Ovary (tissue), 9 donors: ENCODE data around the gene CCDC40. TPM values are rescaled to one million over a fixed set of nuclear protein-coding genes. Genes with fewer than 3 reads are reported as not detected.

Source experiments
- DNase-seq, 5 donors: peaks; one replicate each; pipeline ENCODE4 v3.0.0-alpha.2; 2019 to 2020
- H3K27ac ChIP-seq, 2 donors: fragments of 200-600 bp; one replicate each; pipeline versions ENCODE4 v1.5.1 to v1.8.0; 2019 to 2022
- H3K27me3 ChIP-seq: fragments of 200-600 bp; one replicate; pipeline ENCODE4 v1.8.0; 2022
- H3K36me3 ChIP-seq: fragments of 200-600 bp; sonication (generic); one replicate; pipeline ENCODE4 v1.5.1; 2019
- H3K4me1 ChIP-seq: one replicate; pipeline ENCODE4 v1.8.1; 2013; ENCODE audit warnings: mild to moderate bottlenecking, moderate library complexity; ENCODE audit not compliant: insufficient read depth
- H3K4me3 ChIP-seq: fragments of 200-600 bp; sonication (generic); one replicate; pipeline ENCODE4 v1.5.1; 2017
- H3K9me3 ChIP-seq, 2 donors: fragments of 200-600 bp in 1 of 2; sonication (generic) in 1 of 2; one replicate each; pipeline versions ENCODE4 v1.5.1 to v1.8.1; 2013 to 2019; ENCODE audit warnings: mild to moderate bottlenecking in 1 of 2, moderate library complexity in 1 of 2
- CTCF ChIP-seq, 3 donors: fragments of 450-650 bp in 2 of 3; fragments of 200-600 bp in 1 of 3; IDR thresholded peaks; one replicate each; pipeline versions ENCODE4 v1.5.1 to v1.8.0; 2016 to 2022; ENCODE audit warnings: antibody characterized with exemption in 3 of 3, mild to moderate bottlenecking in 1 of 3
- EP300 ChIP-seq: sonication (generic); formaldehyde crosslinking; IDR thresholded peaks from one replicate; pipeline ENCODE4 v1.6.1; 2017; ENCODE audit warnings: antibody characterized with exemption
- POLR2A ChIP-seq: fragments of 450-650 bp; IDR thresholded peaks from one replicate; pipeline ENCODE4 v1.6.1; 2017; ENCODE audit warnings: antibody characterized with exemption, mild to moderate bottlenecking, moderate library complexity
- WGBS, 3 donors: extraction: QIAGEN DNeasy Blood & Tissue Kit in 1 of 3; methylation state at CpG; one replicate each; pipeline versions ENCODE4 v1.1.5 to v1.1.7; 2013 to 2017; 5-methylcytosine and 5-hydroxymethylcytosine counted together
- intact Hi-C, 4 donors: fragments of 100-400 bp; cut with DNase I; formaldehyde crosslinking; loops; one replicate each; pipeline versions ENCODE4 v1.11.0 to v1.15.1; 2022 to 2023
- polyA plus RNA-seq, 2 donors: library from polyadenylated mRNA; stranded (reverse); fragments of 200-250 nt in 1 of 2; fragments of 350-450 nt in 1 of 2; fragmentation: Illumina TruSeq in 1 of 2; extraction: RNeasy Lipid Tissue Mini Kit (QIAGEN cat#74804) in 1 of 2; gene quantifications; one replicate each; pipeline ENCODE4 v1.2.3, GENCODE V29; 2013 to 2014
- total RNA-seq, 7 donors: library from RNA; depleted of rRNA in 2 of 7; stranded (reverse); fragments of >200 nt in 2 of 7; fragmentation: NEBNext Ultra II Directional in 3 of 7; extraction: Animal tissue kit (Norgen Biotek cat#: 25700) in 3 of 7; gene quantifications; one replicate each; pipeline versions ENCODE4 v1.1.0 to v1.2.4, GENCODE V29; 2016 to 2023
- donor health status: DM: no; HTN: no; CAD: no; lungs with moderate emphysema.
- donor health status: DM: no; HTN: no; CAD: no.
- donor health status: Bipolar disorder and iron deficiency.
- donor health status: DM: yes; HTN: yes; CAD: no.
- donor health status: DM: no; HTN: no; CAD: no.
- donor health status: DM: yes; HTN: yes; CAD: no.

The CCDC40 gene
- total and polyA plus RNA-seq, 9 donors, result 1.5 to 27.8 (median 6.0) TPM

- no peak for DNase-seq
- Histone ChIP-seq H3K27me3 (no peaks in the 10 kb centered on the region), H3K36me3 (no peaks in the 10 kb centered on the region), H3K4me3 (no peak overlapping the region), H3K27ac (no peak overlapping the region), H3K9me3 (no peaks in the 10 kb centered on the region), H3K4me1 (no peaks in the 10 kb centered on the region)
- TF ChIP-seq CTCF (IDR thresholded peaks at IDR 0.05), result no peak
- no peak for TF ChIP-seq EP300
- TF ChIP-seq POLR2A, result no peak
- intact Hi-C loops, result no loop called here
- 93 to 96% (median 96%) methylated on average over 18 of the region's 18 CpGs for WGBS, 3 donors
Measured at GRCh38 chr17:80017226-80018010, 19.0 kb upstream of the CCDC40 start.

DNA sequence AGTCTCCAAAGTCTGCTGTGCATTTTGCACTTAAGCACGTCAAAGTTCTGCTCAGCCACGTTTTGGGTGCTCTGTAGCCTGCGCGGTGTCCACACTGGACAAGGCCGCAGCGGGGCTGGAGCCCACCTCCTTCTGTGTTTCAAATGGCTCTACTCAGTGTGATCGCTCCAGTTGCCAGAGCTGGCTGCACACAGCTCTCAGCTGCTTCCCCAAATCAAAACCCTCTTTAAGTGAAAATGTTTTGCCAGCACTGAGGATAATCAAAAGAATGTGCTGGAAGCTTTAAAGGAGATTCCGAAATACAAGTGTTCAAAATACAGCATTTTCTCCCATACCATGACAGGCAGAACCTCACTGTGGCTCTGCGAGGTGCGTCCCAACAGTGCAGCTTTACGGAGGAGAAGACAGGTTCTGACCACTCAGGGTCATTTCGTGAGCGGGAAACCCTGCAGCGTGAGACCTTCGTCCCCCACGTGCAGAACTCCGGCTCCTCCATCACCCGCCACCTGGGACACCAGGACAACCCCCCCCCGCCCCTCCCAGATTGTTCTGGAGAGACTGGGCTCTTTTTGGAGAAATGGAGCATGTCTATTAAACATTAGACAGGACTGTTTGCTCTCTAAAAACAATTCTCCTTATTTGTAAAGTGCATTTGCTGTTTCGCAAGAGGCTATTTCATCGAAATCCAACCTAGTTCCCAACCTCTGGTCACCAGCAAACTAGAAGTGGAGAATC lies 17.4 kb upstream of the CCDC40 start:
- H3K27me3 ChIP-seq, result no peaks in the 10 kb centered on the region
- no peak for TF ChIP-seq EP300
- TF ChIP-seq POLR2A, result no peak
- TF ChIP-seq CTCF (IDR thresholded peaks at IDR 0.05), result no peak
- no peak overlapping the region for H3K27ac ChIP-seq
- whole genome bisulfite sequencing, 3 donors, result 83 to 86% (median 85%) methylated on average over 21 of the region's 21 CpGs
- no peak overlapping the region for H3K4me3 ChIP-seq
- no peaks in the 10 kb centered on the region for H3K36me3 ChIP-seq
- DNase-seq, result no peak
- H3K4me1 ChIP-seq, result peaks cover 1% of the 10 kb centered on the region
- no peaks in the 10 kb centered on the region for H3K9me3 ChIP-seq
- intact Hi-C loops, result no loop called here

DNA sequence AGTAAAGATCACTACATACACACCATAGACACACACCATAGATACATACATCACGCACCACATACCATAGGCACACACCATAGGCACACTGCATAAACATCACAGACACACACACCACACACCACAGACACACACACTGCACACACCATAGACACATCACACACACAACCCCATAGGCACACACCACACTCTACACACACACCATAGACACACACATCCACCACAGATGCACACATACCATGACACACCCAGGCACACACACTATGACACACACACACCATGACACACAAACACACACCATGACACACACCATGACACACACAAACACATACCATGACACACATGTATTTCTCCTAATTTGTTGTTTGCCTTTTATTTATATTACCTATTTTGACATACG lies 14.8 kb upstream of the CCDC40 start:
- Histone ChIP-seq H3K27me3 (no peaks in the 10 kb centered on the region), H3K9me3 (no peaks in the 10 kb centered on the region), H3K4me1 (peaks cover 7% of the 10 kb centered on the region), H3K27ac (no peak overlapping the region), H3K4me3 (no peak overlapping the region), H3K36me3 (no peaks in the 10 kb centered on the region)
- intact Hi-C loops, result no loop called here
- TF ChIP-seq POLR2A (no peak), CTCF (IDR thresholded peaks at IDR 0.05) (no peak), EP300 (no peak)
- WGBS, 3 donors, result 96 to 98% (median 97%) methylated on average over 2 of the region's 2 CpGs
- DNase-seq, result no peak

GRCh38 chr17:80023481-80024205 lies 12.8 kb upstream of the CCDC40 start:
- Histone ChIP-seq H3K36me3 (no peaks in the 10 kb centered on the region), H3K4me1 (peaks cover 9% of the 10 kb centered on the region), H3K27ac (no peak overlapping the region), H3K4me3 (no peak overlapping the region), H3K9me3 (no peaks in the 10 kb centered on the region), H3K27me3 (no peaks in the 10 kb centered on the region)
- TF ChIP-seq POLR2A (no peak), CTCF (IDR thresholded peaks at IDR 0.05) (no peak), EP300 (no peak)
- WGBS, 3 donors, result 51 to 66% (median 55%) methylated on average over 30 to 43 of the region's 43 CpGs
- peak in 1 of 5 donors; percentile 28 for DNase-seq
- intact Hi-C loops, result no loop called here
